GM19328 (cell line): ENCODE data around the gene RAP2B.
"Not testable (repeated sequence)": the region's sequence is repeated elsewhere in the genome, so short reads cannot be mapped to it uniquely, and the experiment has no call there.

Source experiments
- ATAC-seq: cut with Tn5 transposase; IDR thresholded peaks from one replicate; pipeline ENCODE4 v1.9.1; 2021; ENCODE audit warnings: mild to moderate bottlenecking, moderate library complexity; ENCODE audit not compliant: unreplicated experiment

The RAP2B gene

DNA sequence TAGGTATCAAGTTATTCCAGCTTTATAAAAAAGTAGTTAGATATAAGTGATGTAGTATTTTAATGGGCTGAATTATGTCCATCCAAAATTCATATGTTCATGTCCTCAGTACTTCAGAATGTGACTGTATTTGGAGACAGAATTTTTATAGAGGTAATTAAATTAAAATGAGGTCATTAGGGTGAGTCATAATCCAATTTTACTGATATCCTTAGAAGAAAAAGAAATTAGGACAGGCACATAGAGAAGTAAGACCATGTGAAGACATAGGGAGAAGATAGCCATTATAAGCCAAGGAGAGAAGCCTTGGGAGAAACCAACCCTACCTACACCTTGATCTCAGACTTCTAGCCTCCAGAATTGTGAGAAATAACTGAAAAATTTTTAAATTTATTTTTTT lies 30.3 kb downstream of the RAP2B start:
- no peak for ATAC-seq

DNA sequence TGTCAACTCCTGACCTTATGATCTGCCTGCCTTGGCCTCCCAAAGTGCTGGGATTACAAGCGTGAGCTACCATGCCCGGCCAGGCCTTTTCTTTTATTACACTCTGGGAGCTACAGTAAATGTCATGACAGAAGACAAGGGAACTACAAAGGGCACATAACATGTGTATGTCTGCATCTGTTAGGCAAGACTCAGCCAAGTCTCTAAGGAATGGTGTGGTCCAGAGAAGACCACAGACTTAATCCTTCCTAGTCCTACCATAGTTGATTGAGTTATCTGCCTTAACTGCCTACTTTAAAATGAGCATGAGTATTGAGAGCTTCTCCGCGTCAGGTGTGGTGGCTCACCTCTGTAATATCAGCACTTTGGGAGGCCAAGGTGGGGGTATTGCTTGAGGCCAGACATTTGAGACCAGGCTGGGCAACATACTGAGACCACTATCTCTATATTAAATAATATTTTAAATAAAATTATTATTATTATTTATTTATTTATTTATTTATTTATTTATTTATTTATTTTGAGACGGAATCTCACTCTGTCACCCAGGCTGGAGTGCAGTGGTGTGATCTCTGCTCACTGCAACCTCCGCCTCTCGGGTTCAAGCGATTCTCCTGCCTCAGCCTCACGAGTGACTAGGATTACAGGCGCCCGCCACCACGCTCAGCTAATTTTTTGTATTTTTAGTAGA lies 31.9 kb downstream of the RAP2B start:
- not testable (repeated sequence) for ATAC-seq

DNA sequence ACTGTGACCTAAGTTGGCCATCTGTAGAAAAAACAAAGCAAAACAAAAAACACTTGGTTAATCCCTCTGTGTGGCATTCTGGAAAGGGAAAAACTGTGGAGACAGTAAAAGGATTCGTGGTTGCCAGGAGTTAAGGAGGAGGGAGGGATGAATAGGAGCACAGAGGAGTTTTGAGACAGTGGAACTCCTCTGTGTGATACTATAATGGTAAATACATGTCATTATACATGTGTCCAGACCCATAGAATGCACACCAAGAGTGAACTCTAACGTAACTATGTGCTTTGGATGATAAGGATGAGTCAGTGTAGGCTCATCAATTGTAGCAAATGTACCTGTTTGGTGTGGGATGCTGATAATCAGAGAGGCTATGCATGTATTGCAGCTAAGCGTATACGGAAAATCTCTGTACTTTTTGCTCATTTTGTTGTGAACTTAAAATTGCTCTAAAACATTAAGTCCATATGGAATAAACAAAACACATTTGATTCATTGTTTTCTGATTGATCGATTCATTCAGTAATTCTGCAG lies 33.4 kb downstream of the RAP2B start:
- no peak for ATAC-seq

DNA sequence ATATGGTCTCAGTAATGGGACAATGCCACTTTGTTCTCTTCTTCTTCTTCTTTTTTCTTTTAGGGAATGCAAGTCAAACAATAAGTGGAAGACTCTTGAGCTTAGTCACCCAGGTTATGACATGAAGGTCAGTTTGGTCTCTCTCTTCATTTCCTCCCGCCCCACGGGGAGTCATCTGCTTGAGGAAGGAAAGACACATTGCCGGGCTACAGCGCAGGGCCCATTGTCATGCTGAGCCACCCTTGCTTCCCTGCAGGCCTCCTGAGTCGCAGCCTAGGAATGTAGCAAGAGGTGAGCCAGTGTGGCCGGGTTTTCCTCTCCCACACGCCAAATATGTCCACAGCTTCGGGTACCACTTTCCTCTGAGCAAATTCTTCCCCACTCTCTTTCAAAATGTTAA lies 47.6 kb downstream of the RAP2B start:
- no peak for ATAC-seq

DNA sequence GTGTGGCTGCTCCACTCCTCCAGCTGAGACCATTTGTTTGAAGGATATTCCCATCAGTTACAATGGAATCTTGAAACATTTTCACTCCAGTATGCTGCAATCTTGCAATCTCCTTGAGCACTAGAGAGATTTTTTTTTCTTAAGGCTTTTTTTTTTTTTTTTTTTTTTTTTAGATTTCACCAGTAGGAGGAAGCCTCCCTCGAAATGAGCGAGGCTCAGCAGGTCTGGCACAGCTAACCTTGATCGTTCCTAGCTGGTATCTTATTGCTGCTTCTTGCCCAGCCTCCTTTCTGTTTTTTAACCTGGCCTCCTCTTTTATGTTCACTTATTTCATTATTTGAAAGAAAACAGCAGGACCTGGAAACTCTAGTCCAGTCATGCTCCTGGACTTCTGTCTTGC lies 48.1 kb downstream of the RAP2B start:
- no peak for ATAC-seq

DNA sequence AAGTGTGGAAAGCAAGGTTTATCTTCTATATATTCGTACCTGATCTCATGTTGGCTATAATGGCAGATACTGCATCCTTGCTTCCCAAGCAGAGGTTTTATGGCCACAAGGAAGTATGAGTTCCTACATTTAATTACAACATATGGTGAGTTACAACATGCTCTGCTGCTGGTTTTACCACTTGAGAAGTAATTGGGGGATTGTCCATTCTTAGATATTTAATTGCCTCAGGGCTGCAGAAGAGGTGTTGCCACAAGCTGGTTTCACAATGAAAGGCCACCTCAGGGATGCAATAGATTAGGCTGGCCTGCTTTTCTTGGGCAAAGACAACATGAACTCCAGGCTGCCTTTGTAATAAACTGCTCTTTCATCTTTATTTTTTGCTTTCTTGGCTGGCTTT lies 48.6 kb downstream of the RAP2B start:
- ATAC-seq, result no peak

DNA sequence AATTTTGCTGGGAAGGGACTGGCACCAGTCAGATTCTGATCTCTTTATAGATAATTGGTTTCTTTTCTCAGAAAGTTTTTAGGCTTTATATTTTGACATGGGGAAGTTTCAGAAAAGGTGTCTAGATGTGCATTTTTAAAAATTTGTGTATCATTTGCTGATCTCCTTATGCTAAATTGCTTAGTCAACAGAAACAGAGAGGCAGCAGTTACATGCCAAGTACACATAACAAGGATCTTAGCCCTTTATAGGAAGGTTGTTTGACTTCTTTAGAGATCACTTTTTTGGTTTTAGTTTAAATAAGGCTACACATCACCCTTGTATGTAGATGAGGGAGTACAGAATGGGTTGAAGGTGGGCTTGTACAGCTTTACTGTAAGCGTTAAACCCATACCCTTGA lies 53.5 kb downstream of the RAP2B start:
- ATAC-seq, result no peak

DNA sequence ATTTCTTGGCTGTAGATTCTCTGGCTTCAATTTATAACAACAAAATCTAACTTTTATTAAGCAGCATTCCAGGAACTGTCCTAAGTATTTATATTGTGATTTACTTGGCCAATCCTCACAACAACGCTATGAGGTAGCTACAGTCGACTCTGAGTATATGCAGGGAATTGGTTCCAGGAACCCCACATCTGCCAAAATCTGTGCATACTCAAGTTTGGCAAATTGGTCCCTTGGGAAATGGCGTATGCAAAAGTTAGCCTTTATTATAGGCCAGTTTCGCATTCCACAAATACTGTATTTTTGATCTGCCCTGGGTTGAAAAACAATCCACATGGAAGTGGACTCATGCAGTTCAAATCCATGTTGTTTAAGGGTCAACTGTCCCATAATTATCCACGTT lies 53.9 kb downstream of the RAP2B start:
- ATAC-seq, result no peak

DNA sequence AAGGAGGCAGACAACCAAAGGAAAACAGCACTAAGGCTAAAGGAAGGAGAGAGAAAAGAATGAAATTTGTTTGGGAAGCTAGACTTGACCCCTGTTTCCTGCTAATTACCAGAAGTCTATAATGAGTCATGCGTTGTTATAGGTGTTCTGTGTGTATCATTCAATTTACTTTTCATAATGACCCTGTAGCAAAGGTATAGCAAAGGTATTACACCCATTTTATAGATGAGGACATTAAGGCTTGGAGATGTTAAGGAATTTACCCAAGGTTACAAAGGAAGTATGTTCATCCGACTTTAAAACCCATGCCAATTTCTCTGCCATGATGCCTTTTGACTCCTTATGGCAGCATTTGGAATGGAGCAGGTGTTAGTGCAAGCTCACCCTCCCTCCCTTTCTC lies 54.9 kb downstream of the RAP2B start:
- no peak for ATAC-seq

DNA sequence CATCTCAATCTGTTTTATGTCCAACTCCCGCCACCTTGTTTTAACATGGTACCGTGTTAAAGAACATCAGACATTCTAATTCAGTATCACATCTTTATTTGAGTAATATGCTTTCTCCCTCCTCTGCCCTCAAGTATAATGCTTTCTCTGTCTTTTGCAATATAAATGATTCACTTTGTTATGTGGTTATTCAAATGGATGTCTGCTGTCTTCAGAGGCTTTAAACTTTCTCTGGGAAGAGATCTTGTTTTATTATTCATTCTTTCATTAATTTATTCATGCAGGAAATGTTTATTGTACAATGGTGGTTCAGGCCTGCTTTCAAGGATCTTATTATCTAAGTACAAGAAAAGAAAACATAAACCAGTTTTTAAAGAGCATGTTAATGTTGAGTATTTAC lies 57.1 kb downstream of the RAP2B start:
- ATAC-seq, result no peak
